Spleen (tissue), 7 donors: ENCODE results near the gene GPC3.

Experiments used
- CTCF ChIP-seq, 11 experiments: fragments of 200-600 bp in 7 of 11; fragments of 450-650 bp in 4 of 11; sonication (generic) in 4 of 11; IDR thresholded peaks in 8 of 11; conservative IDR thresholded peaks in 3 of 11; 1 replicate in 7 of 11; 2 replicates in 4 of 11; pipeline versions ENCODE4 v1.4.0 to v1.8.0; 2016 to 2021; ENCODE audit warnings: antibody characterized with exemption in 11 of 11, inconsistent platforms in 4 of 11, mild to moderate bottlenecking in 1 of 11
- POLR2A ChIP-seq, 3 donors: fragments of 450-650 bp; IDR thresholded peaks; one replicate each; pipeline ENCODE4 v1.5.1; 2017; ENCODE audit warnings: antibody characterized with exemption in 3 of 3, mild to moderate bottlenecking in 1 of 3
- POLR2AphosphoS5 ChIP-seq, 3 donors: sonication (generic); formaldehyde crosslinking; IDR thresholded peaks; one replicate each; pipeline ENCODE4 v1.5.1; 2017; ENCODE audit warnings: antibody characterized with exemption in 3 of 3
- donor health status: DM: no; HTN: no; CAD: no; lungs with moderate emphysema.
- donor health status: DM: no; HTN: no; CAD: no.
- donor health status: DM: no; HTN: no; CAD: no.

- TF ChIP-seq CTCF (IDR thresholded peaks at IDR 0.05 in 8 of 11, conservative IDR thresholded peaks at IDR 0.05 in 3 of 11) (no peak), POLR2A (IDR thresholded peaks at IDR 0.05) (no peak), POLR2AphosphoS5 (IDR thresholded peaks at IDR 0.05) (no peak)
These were observed 442.9 kb downstream of the GPC3 start for GRCh38 chrX:133542476-133542875.
